ENCODE results near the gene COL11A1.
"Not testable (repeated sequence)": the region's sequence is repeated elsewhere in the genome, so short reads cannot be mapped to it uniquely, and the experiment has no call there.

Gene COL11A1

DNA sequence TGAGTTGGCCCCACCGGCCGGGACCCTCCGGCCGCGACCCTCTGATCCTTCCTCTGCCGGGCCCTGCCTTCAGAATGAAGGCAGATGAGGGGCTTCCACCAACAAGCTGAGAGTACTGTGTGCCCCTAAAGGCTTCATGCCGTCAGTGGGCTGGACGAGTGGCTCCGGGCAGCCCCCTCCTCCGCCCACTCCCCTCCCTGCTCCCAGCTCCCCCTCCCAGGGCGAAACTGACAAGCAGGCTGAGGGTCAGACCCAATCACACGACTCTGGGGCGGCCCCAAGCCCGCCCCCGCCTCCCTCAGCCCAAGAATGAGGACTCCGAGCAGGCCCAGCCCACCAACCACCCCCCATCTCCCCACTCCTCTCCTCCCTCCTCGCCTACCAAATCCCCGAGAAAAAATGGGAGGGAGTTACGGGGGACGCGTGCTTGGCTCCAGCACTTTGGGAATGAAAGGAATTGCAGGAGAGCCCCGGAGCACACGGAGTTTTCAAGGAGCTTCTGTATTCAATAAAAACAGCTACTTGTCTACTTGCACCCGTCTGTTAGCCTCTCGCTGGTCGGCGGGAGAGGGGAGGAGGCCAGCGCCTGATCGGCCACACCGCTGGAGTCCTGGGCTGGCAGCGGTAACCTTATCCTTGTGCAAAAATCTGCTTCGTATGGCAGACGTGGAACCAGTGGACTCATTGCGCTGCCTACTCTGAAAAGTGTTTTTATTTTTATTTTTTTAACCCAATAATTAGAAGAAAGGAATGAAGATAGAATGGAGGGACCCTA lies at the start of gene COL11A1:
COL11A1 (minus strand) TSS at position 147 of the 775 bp plus-strand sequence. CDS start 344 bp downstream, outside the sequence.
- no peak for DNase-seq (ENCODE audit: low read depth in 2 of 2)

DNA sequence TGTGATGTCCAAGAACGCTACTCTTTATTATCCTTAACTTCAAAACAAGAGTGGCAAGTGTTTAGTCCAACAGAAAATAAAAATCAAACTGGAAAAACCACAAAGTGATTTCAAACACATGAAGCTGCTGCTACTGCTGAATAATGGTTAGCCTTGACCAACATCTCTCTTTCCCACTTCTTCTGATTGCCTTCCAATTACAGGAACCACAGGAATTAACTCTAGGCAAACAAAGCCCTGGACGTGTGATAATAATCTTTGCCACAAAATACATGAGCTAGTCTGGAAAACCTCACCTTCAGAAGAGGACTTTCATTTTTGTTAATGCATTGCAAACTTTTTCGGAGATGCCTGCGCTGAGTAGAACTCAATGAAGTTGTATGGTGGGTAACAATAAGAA lies 48.6 kb upstream of the COL11A1 start:
- DNase-seq (ENCODE audit: low read depth in 2 of 2): no peak

DNA sequence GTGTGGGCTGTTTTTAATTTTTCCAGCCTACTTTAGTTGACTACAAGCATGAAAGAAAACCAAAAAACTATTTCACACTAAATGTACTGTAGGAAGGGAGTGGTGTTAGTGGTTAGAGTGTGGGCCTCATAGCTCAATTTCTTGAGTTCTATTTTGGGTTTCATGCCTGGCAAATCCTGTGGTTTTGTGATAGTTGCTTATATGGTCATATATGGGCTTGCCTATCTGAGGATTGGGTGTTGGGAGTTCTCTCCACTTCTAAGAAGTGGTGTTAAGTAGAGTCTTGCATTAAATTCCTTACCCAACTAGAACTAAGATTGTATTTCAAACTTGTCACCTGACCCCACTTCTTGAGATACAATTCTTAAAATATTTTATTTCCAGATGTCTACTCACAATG lies 37.8 kb upstream of the COL11A1 start:
- DNase-seq (ENCODE audit: low read depth in 2 of 2): no peak

DNA sequence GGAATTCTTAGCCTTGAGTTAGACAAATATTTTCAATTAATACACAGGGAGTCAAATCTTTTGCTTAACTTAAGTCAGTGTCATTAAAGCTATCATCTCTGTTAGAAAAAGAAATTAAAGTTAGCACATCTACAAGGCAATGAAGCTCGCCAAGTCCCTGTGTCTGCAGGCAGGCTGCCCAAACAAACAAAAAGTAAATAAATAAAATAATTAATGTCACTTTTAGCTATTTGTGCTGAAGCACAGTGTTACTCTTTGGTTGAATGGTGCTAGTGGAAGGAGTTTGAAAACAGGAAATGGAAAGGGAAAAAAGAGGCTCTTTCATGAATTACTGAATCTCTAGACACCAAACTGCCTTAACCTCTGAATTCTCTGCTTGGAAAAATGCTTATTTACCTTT lies 37.1 kb upstream of the COL11A1 start:
- DNase-seq (ENCODE audit: low read depth in 2 of 2): no peak

DNA sequence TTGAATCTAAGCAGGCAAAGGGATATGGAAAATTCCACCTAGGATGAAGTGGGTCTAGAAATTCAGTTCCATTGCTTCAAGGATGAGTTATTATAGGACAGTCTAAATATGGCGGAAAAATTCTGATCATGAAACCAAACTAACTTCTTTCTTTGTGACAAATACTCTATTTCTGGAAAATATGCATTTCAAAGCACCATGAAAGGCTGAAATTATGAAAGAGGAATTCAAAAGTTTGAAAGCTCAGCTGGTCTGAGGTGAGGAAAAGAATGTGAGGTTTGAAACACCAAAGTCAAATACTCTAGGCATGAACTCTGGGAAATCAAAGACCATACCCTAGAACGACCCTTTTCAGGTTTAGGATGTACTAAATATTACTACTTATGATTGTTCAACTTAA lies 36.4 kb upstream of the COL11A1 start:
- no peak for DNase-seq (ENCODE audit: low read depth in 2 of 2)

DNA sequence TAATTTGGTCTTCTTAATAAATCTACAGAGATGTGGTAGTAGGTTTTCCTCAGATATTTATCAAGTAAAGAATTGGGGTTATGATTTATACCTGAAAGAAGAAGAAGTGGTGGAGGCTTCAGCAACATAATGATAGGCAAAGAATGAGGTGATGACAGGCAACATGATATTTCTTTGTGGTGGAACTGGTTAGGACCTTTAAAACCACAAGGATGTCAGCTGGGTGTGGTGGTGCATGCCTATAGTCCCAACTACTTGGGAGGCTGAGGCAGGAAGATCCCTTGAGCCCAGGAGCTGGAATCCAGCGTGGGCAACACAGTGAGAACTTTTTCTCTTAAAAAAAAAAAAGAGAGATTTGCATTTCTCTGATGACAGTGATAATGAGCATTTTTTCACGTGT lies 34.1 kb upstream of the COL11A1 start:
- DNase-seq (ENCODE audit: low read depth in 2 of 2): no peak

DNA sequence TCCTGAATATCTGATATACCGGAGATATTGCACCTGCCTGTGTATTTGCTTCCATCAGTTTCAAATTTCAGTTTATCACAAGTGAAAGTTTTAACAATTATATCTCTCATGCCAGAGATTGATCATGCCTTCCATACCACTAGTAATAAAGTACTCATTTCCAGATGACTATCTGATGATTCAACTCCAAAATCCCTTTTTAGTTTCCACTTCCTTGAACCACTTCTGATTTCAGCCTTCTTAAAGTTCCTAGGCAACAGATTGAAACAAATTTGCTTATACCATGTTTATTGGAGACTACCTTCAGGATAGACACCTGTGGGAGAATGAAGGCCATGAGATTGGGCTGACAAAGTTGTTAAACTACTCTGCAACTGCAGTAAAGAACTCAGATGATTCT lies 21.5 kb upstream of the COL11A1 start:
- no peak for DNase-seq (ENCODE audit: low read depth in 2 of 2)

DNA sequence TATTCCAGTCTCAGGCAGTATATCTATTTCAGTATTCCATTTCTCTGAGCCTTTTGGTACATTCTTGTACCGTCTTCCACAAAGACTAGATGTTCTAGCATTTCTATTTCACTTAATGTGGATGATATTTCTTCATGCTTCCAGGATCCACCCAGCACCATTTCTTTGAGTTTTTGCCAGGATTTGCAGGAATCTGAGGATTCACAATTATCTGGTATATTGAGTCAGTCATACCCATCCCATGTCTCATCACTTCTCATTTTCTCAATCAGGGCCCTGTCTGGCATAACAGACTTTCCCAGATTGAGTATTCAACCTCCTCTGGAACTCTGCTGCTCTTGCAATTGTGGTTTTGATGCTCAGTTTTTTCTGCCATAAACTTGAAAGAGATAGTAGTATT lies 20.9 kb upstream of the COL11A1 start:
- no peak for DNase-seq (ENCODE audit: low read depth in 2 of 2)

DNA sequence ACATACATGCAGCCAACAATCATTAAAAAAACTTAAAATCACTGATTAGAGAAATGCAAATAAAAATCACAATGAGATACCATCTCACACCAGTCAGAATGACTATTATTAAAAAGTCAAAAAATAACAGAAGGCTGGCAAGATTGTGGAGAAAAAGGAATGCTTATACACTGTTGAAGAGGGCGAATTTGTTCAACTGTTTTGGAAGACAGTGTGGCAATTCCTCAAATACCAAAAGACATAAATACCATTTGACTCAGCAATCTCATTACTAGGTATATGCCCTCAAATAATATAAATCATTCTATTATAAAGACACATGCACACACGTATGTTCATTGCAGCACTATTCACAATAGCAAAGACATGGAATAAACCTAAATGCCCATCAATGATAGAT lies 19.9 kb upstream of the COL11A1 start:
- not testable (repeated sequence) for DNase-seq (ENCODE audit: low read depth in 2 of 2)

DNA sequence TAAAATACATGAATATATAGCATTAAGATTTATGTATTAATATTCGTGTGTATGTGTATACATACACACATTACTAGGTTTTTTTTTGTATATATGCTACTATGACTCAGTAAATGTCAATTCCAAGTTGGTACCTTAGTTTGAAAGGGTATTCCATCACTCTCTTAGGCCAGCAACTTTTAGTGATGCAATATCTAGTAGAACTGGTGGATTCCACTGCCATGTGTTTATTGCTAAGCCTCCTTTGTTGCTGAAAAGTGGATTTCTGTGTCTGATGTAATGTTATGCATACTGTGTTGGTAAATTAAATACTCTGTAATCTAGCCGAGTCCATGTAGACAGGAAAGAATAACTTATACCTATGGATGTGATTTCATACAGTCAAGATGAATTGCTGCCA lies 16.9 kb upstream of the COL11A1 start:
- no peak for DNase-seq (ENCODE audit: low read depth in 2 of 2)

DNA sequence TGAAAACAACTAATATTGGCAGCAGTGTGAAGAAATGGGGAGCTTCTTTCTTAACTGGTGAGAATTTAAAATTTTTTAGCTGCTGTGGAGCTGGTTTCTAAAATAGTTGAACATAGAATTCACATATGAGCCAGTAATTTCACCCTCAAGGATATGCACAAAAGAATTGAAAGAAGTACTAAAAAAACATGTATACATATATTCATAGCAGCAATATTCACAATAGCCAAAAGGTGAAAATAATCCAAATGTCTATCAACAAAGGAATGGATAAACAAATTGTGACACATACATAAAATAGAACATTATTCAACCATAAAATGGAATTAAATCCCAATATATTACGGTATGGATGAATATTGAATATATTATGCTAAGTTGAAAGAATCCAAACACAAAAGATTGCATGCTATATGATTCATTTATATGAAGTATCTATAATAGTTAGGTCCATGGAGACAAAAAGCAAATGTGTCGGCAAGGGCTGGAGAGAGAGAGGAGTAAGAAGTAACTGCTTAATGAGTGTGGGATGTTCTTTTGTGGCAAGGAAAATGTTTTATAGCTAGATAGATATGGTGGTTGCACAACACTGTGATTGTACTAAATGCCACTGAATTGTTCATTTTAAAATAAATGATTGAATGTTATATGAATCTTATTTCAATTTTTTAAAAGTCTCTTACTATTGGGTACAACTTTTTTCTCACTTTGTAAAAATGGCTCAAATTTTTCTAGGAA lies 14.8 kb upstream of the COL11A1 start:
- DNase-seq (ENCODE audit: low read depth in 2 of 2): no peak

DNA sequence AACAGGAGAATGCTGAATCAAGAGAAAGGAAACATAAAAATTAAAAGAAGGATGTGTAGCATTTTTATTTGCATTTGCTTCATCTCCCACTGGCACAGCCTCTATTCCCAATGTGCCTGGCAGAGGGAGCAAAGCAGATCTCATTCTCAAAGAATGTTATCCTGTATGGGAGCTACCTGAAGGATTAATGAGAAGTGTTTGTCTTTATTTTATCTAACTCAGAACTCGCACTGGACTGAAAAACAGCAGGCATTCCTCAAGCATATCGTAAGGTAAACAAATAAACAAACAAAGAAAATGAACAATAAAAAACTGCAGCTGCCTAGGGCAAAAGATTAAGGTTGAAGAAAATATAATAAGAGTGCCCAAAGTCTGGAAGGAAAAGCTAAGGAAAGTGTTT lies 12.7 kb upstream of the COL11A1 start:
- no peak for DNase-seq (ENCODE audit: low read depth in 2 of 2)

DNA sequence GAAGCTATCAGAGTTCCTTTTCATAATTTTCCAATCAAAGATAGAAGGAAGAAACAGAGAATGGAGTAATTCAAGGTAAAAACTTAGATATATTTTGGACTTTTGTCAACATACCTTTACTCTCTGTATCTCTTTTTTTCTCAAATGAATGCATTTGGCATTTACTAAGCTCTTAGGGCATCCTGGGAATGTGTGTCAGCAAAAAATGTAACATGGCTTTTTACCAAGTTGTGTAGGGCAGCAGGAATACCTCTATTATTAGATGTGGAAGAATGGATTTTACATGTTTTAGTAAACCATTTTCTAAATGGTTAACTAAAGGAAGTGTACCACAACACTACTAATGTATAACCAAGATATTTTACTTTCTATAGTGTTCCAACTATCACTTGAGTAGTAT lies 4.2 kb upstream of the COL11A1 start:
- no peak for DNase-seq (ENCODE audit: low read depth in 2 of 2)

DNA sequence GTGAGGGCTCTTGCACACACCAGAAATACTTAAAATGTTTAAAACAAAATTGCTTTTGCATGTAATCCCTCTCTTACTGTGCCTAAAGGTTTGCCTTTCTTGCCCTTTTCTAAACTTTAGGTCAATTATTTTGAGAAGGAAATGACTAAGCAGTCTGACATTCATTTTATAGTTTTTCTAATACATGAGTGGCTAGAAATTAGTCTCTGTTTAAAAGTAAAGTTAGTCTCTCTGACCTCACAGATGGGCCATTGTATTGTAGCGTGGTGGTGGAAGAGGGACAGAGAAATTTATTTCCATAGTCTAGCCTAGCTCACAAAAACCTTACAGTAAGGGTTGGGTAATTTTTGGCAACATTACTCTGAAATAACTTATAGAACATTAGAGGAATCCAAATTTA lies 3.6 kb upstream of the COL11A1 start:
- no peak for DNase-seq (ENCODE audit: low read depth in 2 of 2)

DNA sequence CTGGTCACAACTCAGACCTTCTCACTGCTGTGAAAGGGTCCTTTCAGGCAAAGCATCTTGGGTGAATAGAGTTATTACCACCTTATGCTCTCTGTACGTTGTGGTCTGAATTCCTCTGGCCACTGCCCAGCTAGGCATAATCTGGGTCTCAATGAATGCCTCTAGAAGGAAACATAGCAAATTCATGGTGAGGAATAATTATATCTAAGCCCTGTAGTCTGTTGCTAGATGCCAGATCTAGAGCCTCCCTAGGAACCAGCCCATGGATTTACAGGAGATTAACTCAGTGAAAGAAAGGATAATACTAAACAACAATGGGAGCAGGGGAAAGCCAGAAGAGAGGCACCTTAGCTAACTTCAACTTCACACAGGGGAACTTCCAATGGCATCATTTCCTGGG lies 2.4 kb upstream of the COL11A1 start:
- no peak for DNase-seq (ENCODE audit: low read depth in 2 of 2)

DNA sequence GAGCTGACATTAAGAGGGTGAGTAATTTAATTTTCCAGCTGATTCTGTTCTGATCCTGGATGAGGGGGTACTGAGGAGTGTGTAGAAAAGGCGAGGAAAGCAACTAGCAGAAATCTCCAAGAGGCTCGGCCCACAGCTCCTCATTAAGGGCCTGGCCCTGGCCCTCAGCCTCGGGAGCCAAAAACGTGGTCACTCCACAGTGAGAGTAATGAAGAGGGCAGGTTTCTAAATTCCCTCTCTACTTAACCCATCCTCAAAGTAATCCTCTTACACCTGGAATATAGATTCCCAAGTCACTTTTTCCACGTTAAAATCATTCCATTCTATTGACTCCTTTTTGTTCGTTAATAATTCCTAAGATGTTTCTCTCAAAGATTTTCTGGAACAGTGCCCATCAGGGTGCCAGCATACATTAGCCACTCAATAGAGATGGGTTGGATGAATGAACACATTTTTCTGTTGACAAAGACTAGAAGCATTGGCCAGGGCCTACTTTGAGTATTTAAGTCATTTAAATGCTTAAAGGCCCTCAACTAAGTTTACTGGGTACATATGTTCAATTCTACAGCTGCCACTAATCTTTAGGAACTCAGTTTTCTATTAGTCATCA lies 1.1 kb upstream of the COL11A1 start:
- DNase-seq (ENCODE audit: low read depth in 2 of 2): no peak

DNA sequence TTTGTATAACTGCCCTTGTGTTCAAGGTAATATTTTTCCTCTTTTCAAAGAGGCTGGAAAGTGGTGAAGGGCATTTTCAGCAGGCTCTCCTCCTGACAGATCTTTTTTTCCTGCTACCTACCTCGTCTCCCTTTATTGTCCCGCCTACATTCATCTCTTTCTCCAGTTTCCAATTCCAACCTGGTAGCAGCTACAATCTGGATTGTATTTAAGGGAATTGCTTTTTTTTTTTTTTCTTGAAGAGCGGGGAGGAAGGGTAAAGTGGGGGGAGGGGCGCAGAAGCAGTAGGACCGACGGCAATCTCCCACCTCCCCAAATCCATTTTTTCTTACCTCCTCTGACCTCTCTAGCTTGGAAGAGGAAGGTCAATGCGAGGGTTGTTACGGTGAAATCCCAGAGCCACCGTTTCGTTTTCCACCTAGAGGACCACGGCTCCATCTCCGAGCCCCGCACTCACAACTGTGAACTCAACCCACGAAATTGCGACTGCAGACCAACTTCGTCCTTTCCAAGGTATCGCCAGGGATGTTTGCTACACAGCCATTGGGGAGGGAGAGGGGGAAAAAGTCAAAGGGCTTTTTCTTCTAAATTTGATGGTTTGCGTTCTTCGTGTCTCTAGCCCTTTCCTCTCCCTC lies 464 bp downstream of the COL11A1 start:
- no peak for DNase-seq (ENCODE audit: low read depth in 2 of 2)

DNA sequence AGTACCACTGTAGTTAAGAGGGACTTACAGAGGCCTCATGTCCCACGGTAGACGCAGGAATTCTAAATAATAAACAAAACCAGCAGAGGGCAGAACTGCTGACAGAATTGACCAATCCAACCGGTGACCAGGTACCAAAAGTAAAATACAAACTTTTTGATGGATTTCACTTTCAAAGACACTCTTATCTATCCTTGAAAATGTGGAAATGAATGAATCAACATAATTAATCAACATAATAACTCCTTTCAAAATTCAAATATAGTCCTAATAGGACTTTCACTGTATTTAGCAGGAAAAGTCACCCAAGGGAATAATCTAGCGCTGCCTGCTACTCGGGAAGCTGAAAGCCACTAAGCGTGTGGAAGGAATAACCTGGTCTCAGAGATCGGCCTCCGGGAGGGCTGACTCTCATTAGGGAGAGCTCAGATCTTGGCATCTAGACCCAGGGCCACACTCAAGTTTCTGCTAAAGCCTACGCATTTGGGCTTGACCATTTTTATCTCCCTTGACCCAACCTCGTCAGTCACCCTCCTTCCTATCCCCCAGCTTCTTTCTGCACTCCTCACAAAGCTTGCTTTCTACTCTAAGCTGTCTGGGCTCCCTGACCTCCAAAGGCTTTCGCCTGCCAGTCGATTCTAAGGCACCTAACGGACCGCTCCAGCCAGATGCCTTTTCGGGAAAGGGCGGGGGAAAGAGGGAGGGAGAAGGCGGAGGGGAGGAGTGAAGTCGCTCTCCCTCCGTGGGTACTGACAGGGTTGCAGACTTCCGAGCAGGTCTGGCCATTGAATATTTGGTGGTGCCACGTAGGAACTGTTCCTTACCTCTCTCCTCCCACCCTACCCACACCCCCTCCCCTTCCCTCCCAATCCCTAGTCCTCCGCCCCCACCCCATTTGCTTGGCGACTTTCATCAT lies 1.6 kb downstream of the COL11A1 start:
- no peak for DNase-seq (ENCODE audit: low read depth in 2 of 2)

DNA sequence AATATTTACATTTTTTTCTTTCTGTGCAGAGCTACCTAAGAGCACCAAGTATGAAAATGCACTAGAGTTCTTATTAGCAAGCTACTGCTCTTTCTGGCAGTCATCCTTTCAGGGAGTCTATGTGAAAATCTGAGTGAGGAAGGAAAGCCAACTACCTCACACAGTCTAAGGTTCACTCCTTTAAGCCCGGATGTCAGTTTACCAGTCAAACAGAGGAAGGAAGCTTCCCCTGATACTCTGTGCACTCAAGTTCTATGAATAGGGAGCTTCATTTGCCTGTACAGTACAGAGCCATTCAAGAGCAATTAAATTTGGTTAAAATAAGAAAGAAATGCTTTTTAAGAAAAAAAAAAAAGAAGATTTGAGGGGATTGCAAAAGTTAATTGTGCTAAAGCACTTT lies 6.9 kb downstream of the COL11A1 start:
- DNase-seq (ENCODE audit: low read depth in 2 of 2): no peak

DNA sequence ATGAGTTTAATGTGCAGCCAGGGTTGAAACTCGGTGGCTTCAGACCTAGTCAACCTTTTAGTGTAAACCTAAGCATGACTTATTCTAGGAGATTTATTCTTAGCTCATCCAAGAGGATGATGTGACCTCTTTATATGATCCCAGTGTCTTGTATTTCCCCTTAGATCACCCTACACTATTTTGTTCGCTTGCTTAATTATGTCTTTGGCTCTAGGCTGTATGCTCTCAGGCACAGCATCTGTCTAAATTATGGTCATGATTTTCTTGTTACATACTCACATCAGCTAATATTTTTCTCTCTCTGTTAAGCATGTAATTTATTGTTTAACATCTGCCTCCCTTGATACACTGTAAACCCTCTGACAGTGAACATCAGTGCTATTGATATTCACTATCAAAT lies 19.1 kb downstream of the COL11A1 start:
- DNase-seq (ENCODE audit: low read depth in 2 of 2): no peak

DNA sequence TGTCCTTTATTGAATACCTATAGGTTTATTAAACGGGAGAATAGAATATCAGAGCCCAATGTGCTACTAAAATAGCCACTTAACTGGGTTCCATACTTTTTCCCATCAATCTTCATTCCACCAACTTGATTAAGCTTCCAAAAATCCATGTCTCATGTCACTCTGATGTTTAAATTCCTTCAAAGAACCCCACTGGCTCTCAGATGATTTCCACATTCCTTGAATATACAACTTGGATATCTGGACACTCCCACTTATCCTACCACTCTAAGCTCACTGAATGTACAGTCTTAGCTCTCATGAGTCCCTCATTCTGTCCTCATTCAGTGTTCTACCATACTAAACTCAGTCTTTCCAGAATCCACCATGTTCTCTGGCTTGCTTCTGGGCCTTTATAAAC lies 21.1 kb downstream of the COL11A1 start:
- DNase-seq (ENCODE audit: low read depth in 2 of 2): no peak
